Activated CD4-positive, alpha-beta memory T cell treated with anti-CD3 and anti-CD28 coated beads for 36 hours (primary cell): ENCODE results near the gene GUCY1A2. TPM values are rescaled to one million over a fixed set of nuclear protein-coding genes. Genes with fewer than 3 reads are reported as not detected.

Experiments
- CTCF ChIA-PET: fragments of 350-600 bp; sonication (Branson Sonifier 250); formaldehyde crosslinking; loops from one replicate; lab custom pipeline; 2021; ENCODE audit warnings: antibody characterized with exemption, inconsistent platforms; lab: Charles Lee
- POLR2A ChIA-PET: fragments of 350-600 bp; sonication (Branson Sonifier 250); formaldehyde crosslinking; loops from one replicate; lab custom pipeline; 2021; ENCODE audit warnings: antibody characterized with exemption; lab: Charles Lee
- DNase-seq: peaks from one replicate; pipeline ENCODE4 v3.0.0-alpha.2; 2020
- H3K27ac Mint-ChIP-seq: one replicate; pipeline ENCODE4 v1.8.0; 2021; ENCODE audit warnings: mixed read lengths
- H3K27me3 Mint-ChIP-seq: one replicate; pipeline ENCODE4 v1.8.0; 2021; ENCODE audit warnings: mixed read lengths
- H3K36me3 Mint-ChIP-seq: one replicate; pipeline ENCODE4 v1.8.0; 2021; ENCODE audit warnings: mixed read lengths
- H3K4me1 Mint-ChIP-seq: one replicate; pipeline ENCODE4 v1.8.0; 2021; ENCODE audit warnings: low read depth, mixed read lengths
- H3K4me3 Mint-ChIP-seq: one replicate; pipeline ENCODE4 v1.8.0; 2021; ENCODE audit warnings: mild to moderate bottlenecking, mixed read lengths
- H3K9me3 Mint-ChIP-seq: one replicate; pipeline ENCODE4 v1.8.0; 2021; ENCODE audit warnings: mixed read lengths
- intact Hi-C: fragments of 100-400 bp; cut with micrococcal nuclease; formaldehyde crosslinking; loops from one replicate; pipeline ENCODE4 v1.15.1; 2023
- total RNA-seq, 2 experiments: library from RNA; stranded (reverse); gene quantifications; one replicate each; pipeline ENCODE4 v1.2.3, GENCODE V29; 2021

The GUCY1A2 gene
- total RNA-seq, 2 experiments from 2014 or later = not detected

DNA sequence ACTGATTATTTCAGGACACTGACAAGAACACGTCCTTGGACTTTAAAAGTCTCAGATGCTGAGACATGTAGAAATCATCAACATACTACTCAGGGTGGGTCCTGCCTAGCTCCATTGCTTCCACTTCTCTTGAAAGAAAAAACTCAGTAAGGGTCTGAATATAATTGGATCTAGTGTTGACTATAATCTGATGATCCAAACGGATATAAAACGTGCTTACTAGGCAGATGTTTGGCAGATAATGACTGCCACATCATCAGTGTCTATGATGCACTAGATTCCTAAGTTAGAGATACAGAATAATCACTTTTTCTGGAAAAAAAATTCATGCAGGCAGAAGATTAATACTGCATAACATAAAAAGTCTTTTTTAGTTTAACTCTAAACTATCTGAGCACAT, 21.6 kb downstream of the GUCY1A2 start:
- POLR2A ChIA-PET = no interaction called here
- H3K4me1 Mint-ChIP-seq = no peaks in the 10 kb centered on the region
- peaks cover 2% of the 10 kb centered on the region for H3K9me3 Mint-ChIP-seq
- no peak overlapping the region for H3K27ac Mint-ChIP-seq
- H3K36me3 Mint-ChIP-seq = no peaks in the 10 kb centered on the region
- no peaks in the 10 kb centered on the region for H3K27me3 Mint-ChIP-seq
- no peak for DNase-seq
- intact Hi-C loops = no loop called here
- CTCF ChIA-PET = no interaction called here
- H3K4me3 Mint-ChIP-seq = no peak overlapping the region

DNA sequence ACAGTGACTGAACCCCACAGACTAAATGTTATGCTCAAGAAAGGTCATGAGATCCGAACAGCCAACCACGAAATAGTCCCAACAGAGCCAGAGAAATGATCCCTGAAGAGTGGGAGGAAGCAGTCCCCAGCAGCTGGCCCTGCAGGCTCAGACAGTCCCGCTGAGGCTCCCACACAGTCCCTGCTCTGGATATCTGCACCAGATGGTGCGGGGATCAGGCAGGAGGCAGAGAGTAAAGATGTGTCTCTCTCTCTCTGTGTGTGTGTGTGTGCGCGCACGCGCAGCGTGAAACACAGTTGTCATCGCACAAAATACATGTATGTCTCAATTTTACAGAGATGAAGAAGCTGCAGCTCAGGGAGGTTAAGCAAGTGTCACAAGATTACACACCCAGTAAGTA, 27.9 kb downstream of the GUCY1A2 start:
- Mint-ChIP-seq H3K4me1 (no peaks in the 10 kb centered on the region), H3K36me3 (no peaks in the 10 kb centered on the region), H3K9me3 (peaks cover 5% of the 10 kb centered on the region), H3K27me3 (no peaks in the 10 kb centered on the region), H3K27ac (no peak overlapping the region), H3K4me3 (no peak overlapping the region)
- no peak for DNase-seq
- intact Hi-C loops = no loop called here
- CTCF ChIA-PET = no interaction called here
- POLR2A ChIA-PET = no interaction called here

GRCh38 chr11:106989078-106989455, 29.2 kb downstream of the GUCY1A2 start:
- Mint-ChIP-seq H3K27me3 (no peaks in the 10 kb centered on the region), H3K27ac (no peak overlapping the region), H3K4me3 (no peak overlapping the region), H3K9me3 (peaks cover 3% of the 10 kb centered on the region), H3K36me3 (no peaks in the 10 kb centered on the region), H3K4me1 (no peaks in the 10 kb centered on the region)
- POLR2A ChIA-PET = no interaction called here
- no peak for DNase-seq
- CTCF ChIA-PET = no interaction called here
- intact Hi-C loops = no loop called here

- Mint-ChIP-seq H3K4me1 (no peaks in the 10 kb centered on the region), H3K27me3 (no peaks in the 10 kb centered on the region), H3K9me3 (peaks cover 3% of the 10 kb centered on the region), H3K36me3 (no peaks in the 10 kb centered on the region), H3K4me3 (no peak overlapping the region), H3K27ac (no peak overlapping the region)
- intact Hi-C loops = no loop called here
- POLR2A ChIA-PET = no interaction called here
- DNase-seq = no peak
- CTCF ChIA-PET = no interaction called here
Observed at GRCh38 chr11:106988151-106989077, 29.9 kb downstream of the GUCY1A2 start.

DNA sequence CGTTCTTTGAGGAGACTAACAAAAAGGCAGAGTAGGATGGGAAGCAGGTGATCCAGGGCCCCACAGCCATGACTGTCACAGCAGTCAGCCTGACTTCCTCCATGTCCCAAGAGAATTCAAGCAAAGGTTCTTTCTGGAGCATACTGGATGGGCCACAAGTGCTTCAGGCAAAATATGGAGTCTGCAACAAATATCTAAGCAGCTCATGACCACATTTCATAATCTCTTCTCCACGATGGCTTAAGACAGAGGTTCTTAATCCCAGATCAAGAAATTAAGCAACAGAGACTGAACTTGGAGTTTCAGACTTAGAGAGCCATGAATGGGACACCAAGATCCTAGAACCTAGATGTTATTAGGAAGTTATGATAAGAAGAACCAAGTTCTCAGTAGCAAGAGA, 31.6 kb downstream of the GUCY1A2 start:
- intact Hi-C loops = no loop called here
- Mint-ChIP-seq H3K27ac (no peak overlapping the region), H3K4me1 (no peaks in the 10 kb centered on the region), H3K36me3 (no peaks in the 10 kb centered on the region), H3K27me3 (no peaks in the 10 kb centered on the region), H3K4me3 (no peak overlapping the region), H3K9me3 (peaks cover 3% of the 10 kb centered on the region)
- CTCF ChIA-PET = no interaction called here
- no peak for DNase-seq
- POLR2A ChIA-PET = no interaction called here

DNA sequence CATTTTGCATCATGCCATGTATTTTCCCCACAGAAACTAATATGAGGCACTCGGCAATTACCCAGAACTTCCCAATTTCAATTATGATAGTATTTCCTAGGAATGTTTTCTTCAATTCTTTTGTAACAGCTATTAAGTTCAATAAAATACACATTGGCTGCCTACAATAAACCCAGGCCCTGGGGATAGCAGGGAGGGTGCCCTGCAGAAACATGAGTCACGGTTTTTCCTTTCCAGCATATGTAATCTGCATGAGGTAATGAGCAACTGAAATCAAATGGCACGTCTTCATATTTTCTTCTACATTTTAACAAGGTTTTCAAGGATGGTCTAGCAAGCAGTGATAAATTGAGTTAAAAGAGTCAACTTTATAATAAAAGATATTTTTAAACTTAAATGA, 32.0 kb downstream of the GUCY1A2 start:
- Mint-ChIP-seq H3K4me3 (no peak overlapping the region), H3K4me1 (no peaks in the 10 kb centered on the region), H3K36me3 (no peaks in the 10 kb centered on the region), H3K9me3 (peaks cover 3% of the 10 kb centered on the region), H3K27ac (no peak overlapping the region), H3K27me3 (no peaks in the 10 kb centered on the region)
- DNase-seq = no peak
- POLR2A ChIA-PET = no interaction called here
- intact Hi-C loops = no loop called here
- CTCF ChIA-PET = no interaction called here

DNA sequence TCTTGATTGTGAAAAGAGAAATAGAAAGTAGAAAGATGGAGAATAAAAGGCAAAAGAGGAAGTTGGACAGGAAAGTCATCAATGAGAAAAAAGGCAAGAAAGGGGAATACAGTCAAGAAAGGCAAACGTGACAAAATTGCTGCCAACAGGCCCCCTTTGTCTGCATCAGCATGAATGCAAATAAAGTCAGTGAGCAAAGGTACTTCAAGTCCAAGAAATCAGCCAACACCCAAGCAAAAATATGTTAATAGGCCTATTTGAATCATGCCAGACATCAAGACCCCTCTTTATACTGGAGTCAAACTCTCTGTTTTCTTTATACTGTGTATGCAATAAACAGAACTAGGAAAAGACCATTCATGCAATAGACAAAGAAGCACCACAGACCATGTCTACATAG, 34.3 kb downstream of the GUCY1A2 start:
- H3K4me3 Mint-ChIP-seq = no peak overlapping the region
- no peak overlapping the region for H3K27ac Mint-ChIP-seq
- H3K27me3 Mint-ChIP-seq = no peaks in the 10 kb centered on the region
- no peak for DNase-seq
- H3K4me1 Mint-ChIP-seq = no peaks in the 10 kb centered on the region
- no peaks in the 10 kb centered on the region for H3K36me3 Mint-ChIP-seq
- POLR2A ChIA-PET = no interaction called here
- intact Hi-C loops = loop anchor here (5.0 kb wide), 1 partner anchor 52 kb away; no protein-coding TSS in a partner anchor
- CTCF ChIA-PET = no interaction called here
- H3K9me3 Mint-ChIP-seq = no peaks in the 10 kb centered on the region

DNA sequence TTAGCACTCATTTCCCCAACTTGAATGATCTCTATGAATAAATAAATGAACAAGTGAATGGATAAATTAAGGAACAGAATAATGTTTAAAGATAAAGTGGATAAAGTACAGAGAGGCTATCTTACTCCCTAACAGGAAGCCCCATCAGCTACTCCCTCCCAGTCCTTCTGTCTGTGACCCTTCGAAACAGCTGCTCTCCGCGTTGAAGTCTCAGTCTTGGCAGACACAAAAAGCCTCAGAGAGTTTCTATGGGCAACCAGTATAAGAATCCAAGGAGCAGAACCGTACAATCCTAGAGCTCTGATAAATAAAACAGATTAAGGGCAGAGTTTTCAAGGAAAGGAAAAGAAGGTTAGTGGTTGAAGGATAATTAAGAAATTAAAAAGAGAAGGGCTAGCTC, 35.0 kb downstream of the GUCY1A2 start:
- DNase-seq = no peak
- Mint-ChIP-seq H3K27ac (no peak overlapping the region), H3K4me3 (no peak overlapping the region), H3K9me3 (no peaks in the 10 kb centered on the region), H3K4me1 (no peaks in the 10 kb centered on the region), H3K36me3 (no peaks in the 10 kb centered on the region), H3K27me3 (no peaks in the 10 kb centered on the region)
- CTCF ChIA-PET = no interaction called here
- intact Hi-C loops = loop anchor here (5.0 kb wide), 1 partner anchor 51 kb away; no protein-coding TSS in a partner anchor
- POLR2A ChIA-PET = no interaction called here

- POLR2A ChIA-PET = no interaction called here
- Mint-ChIP-seq H3K27me3 (no peaks in the 10 kb centered on the region), H3K27ac (no peak overlapping the region), H3K36me3 (no peaks in the 10 kb centered on the region), H3K4me1 (no peaks in the 10 kb centered on the region), H3K9me3 (peaks cover 2% of the 10 kb centered on the region), H3K4me3 (no peak overlapping the region)
- DNase-seq = no peak
- intact Hi-C loops = no loop called here
- CTCF ChIA-PET = interaction anchor here (0.7 kb wide), 1 partner anchor 381 kb away, joined by 3 read pairs; no protein-coding TSS in a partner anchor
Observed at GRCh38 chr11:106974831-106975230, 43.4 kb downstream of the GUCY1A2 start.

- no peak overlapping the region for H3K4me3 Mint-ChIP-seq
- DNase-seq = no peak
- H3K27me3 Mint-ChIP-seq = no peaks in the 10 kb centered on the region
- POLR2A ChIA-PET = no interaction called here
- CTCF ChIA-PET = no interaction called here
- intact Hi-C loops = no loop called here
- H3K9me3 Mint-ChIP-seq = no peaks in the 10 kb centered on the region
- H3K27ac Mint-ChIP-seq = no peak overlapping the region
- H3K4me1 Mint-ChIP-seq = no peaks in the 10 kb centered on the region
- H3K36me3 Mint-ChIP-seq = no peaks in the 10 kb centered on the region
Observed at GRCh38 chr11:106971864-106972263, 46.4 kb downstream of the GUCY1A2 start.

GRCh38 chr11:106969644-106970355, 48.5 kb downstream of the GUCY1A2 start:
- Mint-ChIP-seq H3K9me3 (no peaks in the 10 kb centered on the region), H3K4me3 (no peak overlapping the region), H3K27me3 (no peaks in the 10 kb centered on the region), H3K36me3 (no peaks in the 10 kb centered on the region), H3K27ac (no peak overlapping the region), H3K4me1 (no peaks in the 10 kb centered on the region)
- intact Hi-C loops = no loop called here
- POLR2A ChIA-PET = no interaction called here
- CTCF ChIA-PET = no interaction called here
- no peak for DNase-seq

- ChIA-PET CTCF (no interaction called here), POLR2A (no interaction called here)
- intact Hi-C loops = no loop called here
- H3K27ac Mint-ChIP-seq = no peak overlapping the region
- no peak for DNase-seq
- peaks cover 7% of the 10 kb centered on the region for H3K9me3 Mint-ChIP-seq
- no peaks in the 10 kb centered on the region for H3K27me3 Mint-ChIP-seq
- no peak overlapping the region for H3K4me3 Mint-ChIP-seq
- no peaks in the 10 kb centered on the region for H3K36me3 Mint-ChIP-seq
- H3K4me1 Mint-ChIP-seq = no peaks in the 10 kb centered on the region
Observed at GRCh38 chr11:106962995-106963394, 55.3 kb downstream of the GUCY1A2 start.
